Mesothelial cell of epicardium (in vitro differentiated cells): ENCODE data around the gene PPP1CC. TPM values are rescaled to one million over a fixed set of nuclear protein-coding genes. Genes with fewer than 3 reads are reported as not detected.

Source experiments
- DNase-seq, 2 experiments: peaks; one replicate each; pipeline ENCODE4 v3.0.0; 2021; ENCODE audit warnings: low spot score in 2 of 2; ENCODE audit not compliant: unreplicated experiment in 2 of 2
- H3K27ac Mint-ChIP-seq: 2 replicates; pipeline ENCODE4 v1.8.0; 2021; ENCODE audit warnings: mixed read lengths
- H3K27me3 Mint-ChIP-seq: 2 replicates; pipeline ENCODE4 v1.8.0; 2021; ENCODE audit warnings: low read depth, mixed read lengths
- H3K36me3 Mint-ChIP-seq: 2 replicates; pipeline ENCODE4 v1.8.0; 2021; ENCODE audit warnings: mixed read lengths
- H3K4me1 Mint-ChIP-seq: 2 replicates; pipeline ENCODE4 v1.8.0; 2021; ENCODE audit warnings: mixed read lengths
- H3K4me3 Mint-ChIP-seq: 2 replicates; pipeline ENCODE4 v1.8.0; 2021; ENCODE audit warnings: mild to moderate bottlenecking, moderate library complexity, mixed read lengths
- H3K9me3 Mint-ChIP-seq: 2 replicates; pipeline ENCODE4 v1.8.0; 2021; ENCODE audit warnings: mixed read lengths
- total RNA-seq: library from RNA; stranded (reverse); gene quantifications from 3 replicates; pipeline ENCODE4 v1.2.1, GENCODE V29; 2021
- TF ChIP-seq, protein P1 (sequence below): fragments of 200-600 bp; sonication (generic); IDR thresholded peaks from one replicate; pipeline ENCODE4 v1.5.0; 2021; ENCODE audit warnings: antibody characterized with exemption; ENCODE audit not compliant: unreplicated experiment

Gene PPP1CC
- total RNA-seq, 1 donor from 2014 or later: 150 TPM

DNA sequence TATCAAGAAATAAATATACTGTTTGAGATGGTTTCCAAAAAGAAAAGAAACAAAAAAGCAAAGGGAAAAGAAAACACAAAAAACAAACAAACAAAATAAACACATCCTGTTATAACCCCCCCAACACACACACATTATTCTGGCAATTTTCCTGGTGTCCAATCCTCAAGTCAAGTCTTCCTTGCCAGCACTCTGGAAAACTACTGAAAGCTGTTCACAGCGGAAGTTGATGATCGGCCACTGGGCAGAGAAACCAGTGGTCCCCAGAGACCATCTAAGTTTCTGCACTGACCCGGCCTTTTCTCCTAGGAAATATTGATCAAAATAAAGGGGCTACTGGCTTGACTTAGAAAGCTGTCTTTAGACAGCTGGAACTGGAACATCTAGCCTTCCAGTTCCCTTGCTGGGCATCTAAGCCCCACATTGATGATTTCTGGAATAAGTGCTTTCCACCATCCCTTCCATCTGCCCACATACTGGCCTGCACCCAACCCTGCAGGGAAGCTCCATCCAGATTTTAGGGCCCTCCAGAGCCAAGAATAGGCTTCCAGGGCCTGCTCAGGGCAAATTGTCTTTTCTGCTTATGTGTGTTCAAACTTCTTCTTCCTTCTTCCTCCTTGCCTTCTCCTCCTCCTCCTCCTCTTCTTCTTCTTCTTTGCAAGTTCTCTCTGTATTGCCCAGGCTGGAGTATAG, 11.6 kb upstream of the PPP1CC start:
- Mint-ChIP-seq H3K4me3 (no peak overlapping the region), H3K27me3 (no peaks in the 10 kb centered on the region), H3K27ac (no peak overlapping the region), H3K9me3 (no peaks in the 10 kb centered on the region), H3K36me3 (no peaks in the 10 kb centered on the region), H3K4me1 (no peaks in the 10 kb centered on the region)
- TF ChIP-seq, protein P1, sequence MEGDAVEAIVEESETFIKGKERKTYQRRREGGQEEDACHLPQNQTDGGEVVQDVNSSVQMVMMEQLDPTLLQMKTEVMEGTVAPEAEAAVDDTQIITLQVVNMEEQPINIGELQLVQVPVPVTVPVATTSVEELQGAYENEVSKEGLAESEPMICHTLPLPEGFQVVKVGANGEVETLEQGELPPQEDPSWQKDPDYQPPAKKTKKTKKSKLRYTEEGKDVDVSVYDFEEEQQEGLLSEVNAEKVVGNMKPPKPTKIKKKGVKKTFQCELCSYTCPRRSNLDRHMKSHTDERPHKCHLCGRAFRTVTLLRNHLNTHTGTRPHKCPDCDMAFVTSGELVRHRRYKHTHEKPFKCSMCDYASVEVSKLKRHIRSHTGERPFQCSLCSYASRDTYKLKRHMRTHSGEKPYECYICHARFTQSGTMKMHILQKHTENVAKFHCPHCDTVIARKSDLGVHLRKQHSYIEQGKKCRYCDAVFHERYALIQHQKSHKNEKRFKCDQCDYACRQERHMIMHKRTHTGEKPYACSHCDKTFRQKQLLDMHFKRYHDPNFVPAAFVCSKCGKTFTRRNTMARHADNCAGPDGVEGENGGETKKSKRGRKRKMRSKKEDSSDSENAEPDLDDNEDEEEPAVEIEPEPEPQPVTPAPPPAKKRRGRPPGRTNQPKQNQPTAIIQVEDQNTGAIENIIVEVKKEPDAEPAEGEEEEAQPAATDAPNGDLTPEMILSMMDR: no peak
- no peak for DNase-seq

GRCh38 chr12:110750784-110751461, 8.2 kb upstream of the PPP1CC start:
- TF ChIP-seq, protein P1: no peak
- no peaks in the 10 kb centered on the region for H3K4me1 Mint-ChIP-seq
- H3K9me3 Mint-ChIP-seq: no peaks in the 10 kb centered on the region
- no peaks in the 10 kb centered on the region for H3K27me3 Mint-ChIP-seq
- H3K4me3 Mint-ChIP-seq: no peak overlapping the region
- H3K36me3 Mint-ChIP-seq: no peaks in the 10 kb centered on the region
- no peak for DNase-seq
- H3K27ac Mint-ChIP-seq: no peak overlapping the region

GRCh38 chr12:110746550-110746949, 3.9 kb upstream of the PPP1CC start:
- peaks cover 21% of the 10 kb centered on the region for H3K4me1 Mint-ChIP-seq
- H3K27ac Mint-ChIP-seq: no peak overlapping the region
- TF ChIP-seq, protein P1: no peak
- no peak overlapping the region for H3K4me3 Mint-ChIP-seq
- H3K27me3 Mint-ChIP-seq: no peaks in the 10 kb centered on the region
- DNase-seq: no peak
- no peaks in the 10 kb centered on the region for H3K9me3 Mint-ChIP-seq
- H3K36me3 Mint-ChIP-seq: no peaks in the 10 kb centered on the region

GRCh38 chr12:110745542-110746284, 3.0 kb upstream of the PPP1CC start:
- H3K4me1 Mint-ChIP-seq: peaks cover 28% of the 10 kb centered on the region
- H3K27ac Mint-ChIP-seq: peak overlapping the region; percentile 23
- no peaks in the 10 kb centered on the region for H3K36me3 Mint-ChIP-seq
- no peak overlapping the region for H3K4me3 Mint-ChIP-seq
- TF ChIP-seq, protein P1: no peak
- H3K9me3 Mint-ChIP-seq: no peaks in the 10 kb centered on the region
- DNase-seq: no peak
- no peaks in the 10 kb centered on the region for H3K27me3 Mint-ChIP-seq

DNA sequence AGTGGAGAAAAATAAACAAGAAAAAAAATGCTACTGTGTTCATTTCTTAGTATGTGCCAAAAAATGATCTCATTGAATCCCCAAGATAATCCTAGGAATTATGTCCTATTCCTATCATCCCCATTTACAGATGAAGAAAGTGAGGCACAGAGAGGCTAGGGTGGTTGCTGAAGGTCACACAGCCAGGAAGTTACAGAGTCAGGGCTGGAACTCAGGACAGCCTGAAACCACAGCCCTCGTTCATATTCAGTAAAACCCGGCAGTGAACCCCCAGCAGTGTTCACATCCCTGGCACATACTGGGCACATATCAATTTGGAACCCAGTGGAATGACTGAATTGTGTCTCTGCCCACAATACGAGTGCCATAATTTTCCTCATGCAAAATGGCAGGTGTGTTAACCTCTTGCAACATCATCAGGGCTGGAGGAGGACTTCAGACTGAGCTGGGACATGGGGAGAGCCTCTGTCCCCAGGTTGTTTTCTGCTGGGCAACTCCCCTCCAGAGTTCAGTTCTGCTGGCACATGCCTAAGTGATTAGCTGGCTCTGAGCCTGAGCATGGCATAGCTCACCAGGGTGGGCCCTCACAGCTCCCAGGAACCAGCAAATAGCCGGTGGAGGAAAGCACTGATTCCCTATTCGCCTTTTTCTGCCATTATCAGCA, 2.0 kb upstream of the PPP1CC start:
- peaks cover 37% of the 10 kb centered on the region for H3K4me1 Mint-ChIP-seq
- TF ChIP-seq, protein P1: no peak
- no peaks in the 10 kb centered on the region for H3K27me3 Mint-ChIP-seq
- H3K36me3 Mint-ChIP-seq: no peaks in the 10 kb centered on the region
- H3K4me3 Mint-ChIP-seq: no peak overlapping the region
- H3K27ac Mint-ChIP-seq: no peak overlapping the region
- H3K9me3 Mint-ChIP-seq: no peaks in the 10 kb centered on the region
- no peak for DNase-seq
